PC-3 (cell line): Measurements from ENCODE around the gene TTC28. TPM values are rescaled to one million over a fixed set of nuclear protein-coding genes. Genes with fewer than 3 reads are reported as not detected.

Source experiments
- ATAC-seq: fragments of 200-7000 bp; cut with Tn5 transposase; 2 replicates; pipeline ENCODE4 v1.9.1; 2020; ENCODE audit warnings: mild to moderate bottlenecking, moderate library complexity
- BruUV-seq: library from RNA; stranded (reverse); fragments of 400-500 nt; replicated peaks from 2 replicates; lab custom pipeline; 2021; lab: Mats Ljungman, UMichigan
- CTCF ChIA-PET: fragments of 300-600 bp; sonication (Branson Sonifier 250); formaldehyde crosslinking; loops from one replicate; lab custom pipeline; 2022; ENCODE audit warnings: antibody characterized with exemption; lab: Charles Lee
- POLR2A ChIA-PET: fragments of 300-600 bp; sonication (Branson Sonifier 250); formaldehyde crosslinking; loops from one replicate; lab custom pipeline; 2022; ENCODE audit warnings: antibody characterized with exemption; ENCODE audit not compliant: unreplicated experiment; lab: Charles Lee
- DNase-seq: peaks from one replicate; pipeline ENCODE4 v3.0.0-alpha.2; 2015
- H2AFZ ChIP-seq: fragments of 300-600 bp; sonication (generic); 2 replicates; pipeline ENCODE4 v1.6.0; 2016; ENCODE audit warnings: antibody characterized with exemption, low read length
- H3F3A ChIP-seq: fragments of 300-600 bp; sonication (generic); one replicate; pipeline ENCODE4 v1.6.0; 2017; ENCODE audit warnings: antibody characterized with exemption, low read length, control low read depth, mild to moderate bottlenecking; ENCODE audit not compliant: unreplicated experiment
- H3K27ac ChIP-seq: fragments of 300-600 bp; sonication (generic); 2 replicates; pipeline ENCODE4 v1.5.1; 2016; ENCODE audit warnings: mild to moderate bottlenecking, low read length
- H3K27me3 ChIP-seq: fragments of 300-600 bp; sonication (generic); 2 replicates; pipeline ENCODE4 v1.6.1; 2016; ENCODE audit warnings: low read length, mixed read lengths
- H3K36me3 ChIP-seq: fragments of 300-600 bp; sonication (generic); 2 replicates; pipeline ENCODE4 v1.6.1; 2016; ENCODE audit warnings: low read depth, mixed run types, low read length, mixed read lengths
- H3K4me1 ChIP-seq: fragments of 300-600 bp; sonication (generic); 2 replicates; pipeline ENCODE4 v1.5.1; 2016; ENCODE audit warnings: low read length; ENCODE audit not compliant: insufficient read depth
- H3K4me2 ChIP-seq: fragments of 300-600 bp; sonication (generic); 2 replicates; pipeline ENCODE4 v1.6.0; 2016; ENCODE audit warnings: low read length
- H3K4me3 ChIP-seq: fragments of 300-600 bp; sonication (generic); 2 replicates; pipeline ENCODE4 v1.5.1; 2016; ENCODE audit warnings: mild to moderate bottlenecking, low read length, mixed read lengths
- H3K79me2 ChIP-seq: fragments of 300-600 bp; sonication (generic); 2 replicates; pipeline ENCODE4 v1.6.1; 2017; ENCODE audit warnings: low read length, mixed read lengths
- H3K9ac ChIP-seq: fragments of 300-600 bp; sonication (generic); 2 replicates; pipeline ENCODE4 v1.6.0; 2016; ENCODE audit warnings: mild to moderate bottlenecking, low read length
- H3K9me2 ChIP-seq: fragments of 300-600 bp; sonication (generic); replicated peaks from 2 replicates; pipeline ENCODE4 v1.6.1; 2016; ENCODE audit warnings: mixed run types, low read length, mixed read lengths
- H3K9me3 ChIP-seq: fragments of 300-600 bp; sonication (generic); 2 replicates; pipeline ENCODE4 v1.6.1; 2016; ENCODE audit warnings: low read length, mixed read lengths
- H4K20me1 ChIP-seq: fragments of 300-600 bp; sonication (generic); 2 replicates; pipeline ENCODE4 v1.6.1; 2016; ENCODE audit warnings: low read length, mixed read lengths
- CTCF ChIP-seq: fragments of 300-600 bp; sonication (generic); conservative IDR thresholded peaks from 2 replicates; pipeline ENCODE4 v1.5.1; 2017; ENCODE audit warnings: antibody characterized with exemption, low read depth, mild to moderate bottlenecking, low read length
- EZH2 ChIP-seq: fragments of 300-600 bp; sonication (generic); IDR thresholded peaks from one replicate; pipeline ENCODE4 v1.6.1; 2017; ENCODE audit warnings: antibody characterized with exemption, mild to moderate bottlenecking, low read length; ENCODE audit not compliant: unreplicated experiment
- EZH2phosphoT487 ChIP-seq: fragments of 300-600 bp; sonication (generic); IDR thresholded peaks from 2 replicates; pipeline ENCODE4 v1.6.1; 2018; ENCODE audit warnings: mild to moderate bottlenecking, antibody characterized with exemption, low read length, borderline replicate concordance
- intact Hi-C: fragments of 100-400 bp; cut with micrococcal nuclease; formaldehyde crosslinking; loops from 2 replicates; pipeline ENCODE4 v1.9.0; 2023
- total RNA-seq: library from RNA; depleted of rRNA; stranded (reverse); fragments of >200 nt; gene quantifications from 2 replicates; pipeline ENCODE4 v1.2.3, GENCODE V29; 2014

TTC28 gene
- total RNA-seq, 1 experiment from 2014 or later: 6.3 TPM

- intact Hi-C loops: loop anchor here (10.0 kb wide), 1 partner anchor 389 kb away; no protein-coding TSS in a partner anchor
- Histone ChIP-seq H3K27me3 (no peaks in the 10 kb centered on the region), H3K36me3 (no peaks in the 10 kb centered on the region), H3K4me1 (peaks cover 9% of the 10 kb centered on the region), H3F3A (no peaks in the 10 kb centered on the region), H3K27ac (no peak overlapping the region), H3K4me3 (no peak overlapping the region), H3K79me2 (no peaks in the 10 kb centered on the region), H2AFZ (no peak overlapping the region), H3K4me2 (no peak overlapping the region), H4K20me1 (no peaks in the 10 kb centered on the region), H3K9ac (no peak overlapping the region), H3K9me2 (no peaks in the 10 kb centered on the region), H3K9me3 (no peaks in the 10 kb centered on the region)
- BruUV-seq: no TSS peak
- ChIA-PET POLR2A (no interaction called here), CTCF (no interaction called here)
- TF ChIP-seq EZH2 (no peak), CTCF (no peak)
- ATAC-seq (no peak), DNase-seq (no peak)
Observed at GRCh38 chr22:28205926-28206325, 473.7 kb downstream of the TTC28 start.

- CTCF ChIA-PET: no interaction called here
- no peaks in the 10 kb centered on the region for H3F3A ChIP-seq
- no peaks in the 10 kb centered on the region for H3K36me3 ChIP-seq
- peaks cover 9% of the 10 kb centered on the region for H3K4me1 ChIP-seq
- H3K9me3 ChIP-seq: no peaks in the 10 kb centered on the region
- intact Hi-C loops: loop anchor here (10.0 kb wide), 1 partner anchor 390 kb away; no protein-coding TSS in a partner anchor
- no peaks in the 10 kb centered on the region for H3K27me3 ChIP-seq
- H3K9me2 ChIP-seq: no peaks in the 10 kb centered on the region
- H4K20me1 ChIP-seq: no peaks in the 10 kb centered on the region
- POLR2A ChIA-PET: no interaction called here
- no peak overlapping the region for H3K4me3 ChIP-seq
- no peak for TF ChIP-seq CTCF
- no peak for TF ChIP-seq EZH2
- TF ChIP-seq EZH2phosphoT487: no peak
- DNase-seq (no peak), ATAC-seq (no peak)
- BruUV-seq: no TSS peak
- no peaks in the 10 kb centered on the region for H3K79me2 ChIP-seq
- no peak overlapping the region for H3K4me2 ChIP-seq
- no peak overlapping the region for H3K27ac ChIP-seq
- H2AFZ ChIP-seq: no peak overlapping the region
- H3K9ac ChIP-seq: no peak overlapping the region
Observed at GRCh38 chr22:28204382-28204781, 475.3 kb downstream of the TTC28 start.

DNA sequence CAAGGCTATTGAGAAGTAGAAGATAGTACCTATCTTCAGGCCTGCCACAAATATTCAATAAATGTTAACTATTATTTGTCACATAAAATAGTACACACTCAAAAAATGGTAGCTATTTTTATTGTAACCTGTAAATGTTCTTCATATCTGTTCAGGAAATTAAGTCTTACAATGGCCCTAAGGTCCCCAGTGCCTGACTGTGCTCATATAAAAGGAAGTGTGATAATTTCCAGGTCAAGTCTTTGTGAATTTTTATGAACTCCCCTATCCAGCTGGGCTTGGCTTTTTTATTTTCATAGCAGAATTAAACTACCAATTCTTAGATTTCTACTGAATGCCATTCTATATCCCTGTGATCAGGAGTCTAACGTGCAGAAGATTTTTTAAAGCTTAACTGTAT is 476.4 kb downstream of the TTC28 start:
- Histone ChIP-seq H3K9me2 (no peaks in the 10 kb centered on the region), H4K20me1 (no peaks in the 10 kb centered on the region), H3K27ac (no peak overlapping the region), H2AFZ (no peak overlapping the region), H3F3A (no peaks in the 10 kb centered on the region), H3K36me3 (no peaks in the 10 kb centered on the region), H3K9me3 (no peaks in the 10 kb centered on the region), H3K4me3 (no peak overlapping the region), H3K27me3 (no peaks in the 10 kb centered on the region), H3K4me1 (peaks cover 9% of the 10 kb centered on the region), H3K79me2 (no peaks in the 10 kb centered on the region), H3K4me2 (no peak overlapping the region), H3K9ac (no peak overlapping the region)
- ATAC-seq: no peak
- no peak for TF ChIP-seq EZH2
- no peak for TF ChIP-seq CTCF
- TF ChIP-seq EZH2phosphoT487: no peak
- no TSS peak for BruUV-seq
- ChIA-PET CTCF (no interaction called here), POLR2A (no interaction called here)
- DNase-seq: no peak
- intact Hi-C loops: loop anchor here (10.0 kb wide), 1 partner anchor 392 kb away; no protein-coding TSS in a partner anchor
